Activated T-cell treated with anti-CD3 and anti-CD28 coated beads, Interleukin-2, amount 50 U/mL, for 24 hours (primary cell): ENCODE data around the gene TPSG1.
"Not testable (repeated sequence)": the region's sequence is repeated elsewhere in the genome, so short reads cannot be mapped to it uniquely, and the experiment has no call there.

Experiments
- DNase-seq: peaks from one replicate; pipeline ENCODE4 v3.0.0-alpha.2; 2020
- H3K27ac Mint-ChIP-seq: 2 replicates; pipeline ENCODE4 v1.8.0; 2020; ENCODE audit warnings: mild to moderate bottlenecking, mixed read lengths
- H3K27me3 Mint-ChIP-seq: 2 replicates; pipeline ENCODE4 v1.8.0; 2020; ENCODE audit warnings: mixed read lengths
- H3K36me3 Mint-ChIP-seq: 2 replicates; pipeline ENCODE4 v1.8.0; 2020; ENCODE audit warnings: low read depth, mixed read lengths
- H3K4me1 Mint-ChIP-seq: 2 replicates; pipeline ENCODE4 v1.8.0; 2020; ENCODE audit warnings: low read depth, mixed read lengths
- H3K4me3 Mint-ChIP-seq: 2 replicates; pipeline ENCODE4 v1.8.0; 2020; ENCODE audit warnings: mild to moderate bottlenecking, moderate library complexity, mixed read lengths
- H3K9me3 Mint-ChIP-seq: 2 replicates; pipeline ENCODE4 v1.8.0; 2020; ENCODE audit warnings: mixed read lengths

TPSG1 gene

DNA sequence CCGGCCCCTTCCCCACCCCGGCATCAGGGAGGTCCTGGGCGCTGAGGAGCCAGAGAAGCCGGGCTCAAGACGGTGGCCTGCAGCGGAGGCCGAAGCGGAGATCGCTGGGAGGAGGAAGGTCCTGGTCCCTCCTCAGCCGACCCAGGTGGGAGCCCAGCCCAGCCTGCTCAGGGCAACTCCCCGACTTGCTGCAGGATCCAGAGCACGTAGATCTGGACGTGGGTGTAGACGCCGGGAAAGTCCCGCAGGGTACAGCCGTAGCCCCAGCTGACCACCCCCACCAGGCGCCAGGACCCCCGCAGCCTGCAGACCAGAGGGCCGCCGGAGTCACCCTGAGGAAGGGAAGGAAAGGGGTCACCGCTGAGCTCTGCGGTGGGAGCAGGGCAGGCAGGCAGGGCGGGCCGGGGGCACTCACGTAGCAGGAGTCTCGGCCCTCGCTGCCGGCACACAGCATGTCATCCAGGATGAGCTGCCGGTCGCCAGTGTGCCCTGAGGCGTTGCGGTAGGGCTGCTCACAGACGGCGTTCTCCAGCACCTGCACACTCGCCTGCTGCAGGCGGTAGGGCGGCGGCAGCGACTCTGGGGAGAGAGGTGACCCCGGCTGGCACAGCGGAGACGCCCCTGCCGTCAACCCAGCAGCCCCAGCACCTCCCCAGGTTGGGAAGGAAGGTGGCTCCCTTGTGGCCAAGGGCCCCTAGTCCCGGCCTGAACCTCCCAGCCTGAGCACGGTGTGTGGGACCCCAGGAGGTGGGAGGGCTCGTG, 36.2 kb upstream of the TPSG1 start:
- H3K27me3 Mint-ChIP-seq: peaks cover 35% of the 10 kb centered on the region
- no peak for DNase-seq
- no peaks in the 10 kb centered on the region for H3K36me3 Mint-ChIP-seq
- peaks cover 5% of the 10 kb centered on the region for H3K4me1 Mint-ChIP-seq
- H3K9me3 Mint-ChIP-seq: peaks cover 4% of the 10 kb centered on the region
- no peak overlapping the region for H3K27ac Mint-ChIP-seq
- H3K4me3 Mint-ChIP-seq: no peak overlapping the region

DNA sequence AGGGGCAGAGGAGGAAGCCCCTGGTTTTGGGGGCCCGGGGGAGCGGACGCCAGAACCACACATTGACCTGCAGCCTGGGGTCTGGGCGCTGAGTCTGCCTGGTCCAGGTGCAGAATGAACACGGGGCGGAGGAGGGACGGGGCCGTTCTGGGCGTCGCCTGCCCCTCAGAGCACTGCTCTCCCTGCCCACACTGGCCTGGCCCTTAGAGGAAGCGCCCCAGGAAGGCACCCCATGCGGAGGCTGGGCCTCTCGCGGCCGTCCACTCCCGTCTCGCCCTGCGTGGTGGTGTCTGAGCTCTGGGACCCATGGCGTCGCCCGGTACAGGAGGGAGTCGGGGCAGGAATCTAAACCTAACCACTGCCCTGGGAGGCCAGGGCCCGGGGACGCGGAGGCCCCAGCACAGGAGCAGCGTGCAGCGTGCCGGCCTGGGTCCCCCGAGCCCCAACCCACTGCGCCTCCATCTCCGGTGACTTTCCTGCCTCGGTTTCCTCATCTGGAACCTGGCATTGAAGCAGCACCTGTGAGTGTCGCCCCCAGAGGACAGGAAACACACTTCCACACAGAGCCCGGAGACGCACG, 35.1 kb upstream of the TPSG1 start:
- no peak overlapping the region for H3K4me3 Mint-ChIP-seq
- no peaks in the 10 kb centered on the region for H3K36me3 Mint-ChIP-seq
- H3K4me1 Mint-ChIP-seq: peaks cover 5% of the 10 kb centered on the region
- H3K27ac Mint-ChIP-seq: no peak overlapping the region
- peaks cover 35% of the 10 kb centered on the region for H3K27me3 Mint-ChIP-seq
- peaks cover 4% of the 10 kb centered on the region for H3K9me3 Mint-ChIP-seq
- DNase-seq: no peak

GRCh38 chr16:1259760-1260068, 34.6 kb upstream of the TPSG1 start:
- Mint-ChIP-seq H3K36me3 (no peaks in the 10 kb centered on the region), H3K27ac (no peak overlapping the region), H3K9me3 (peaks cover 4% of the 10 kb centered on the region), H3K4me3 (no peak overlapping the region), H3K27me3 (peaks cover 35% of the 10 kb centered on the region), H3K4me1 (peaks cover 5% of the 10 kb centered on the region)
- DNase-seq: no peak

GRCh38 chr16:1258906-1259759, 34.1 kb upstream of the TPSG1 start:
- no peak overlapping the region for H3K27ac Mint-ChIP-seq
- peaks cover 35% of the 10 kb centered on the region for H3K27me3 Mint-ChIP-seq
- no peak overlapping the region for H3K4me3 Mint-ChIP-seq
- H3K9me3 Mint-ChIP-seq: peaks cover under 1% of the 10 kb centered on the region
- H3K4me1 Mint-ChIP-seq: peaks cover 5% of the 10 kb centered on the region
- no peaks in the 10 kb centered on the region for H3K36me3 Mint-ChIP-seq
- DNase-seq: no peak

DNA sequence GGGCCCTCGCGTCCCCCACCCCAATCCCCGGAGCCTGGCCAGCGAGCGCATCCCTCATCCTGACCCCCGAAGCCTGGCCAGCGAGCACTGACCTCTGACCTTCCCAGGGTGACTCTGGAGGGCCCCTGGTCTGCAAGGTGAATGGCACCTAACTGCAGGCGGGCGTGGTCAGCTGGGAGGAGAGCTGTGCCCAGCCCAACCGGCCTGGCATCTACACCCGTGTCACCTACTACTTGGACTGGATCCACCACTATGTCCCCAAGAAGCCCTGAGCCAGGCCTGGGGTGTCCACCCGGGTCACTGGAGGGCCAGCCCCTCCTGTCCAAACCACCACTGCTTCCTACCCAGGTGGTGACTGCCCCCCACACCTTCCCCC, 33.1 kb upstream of the TPSG1 start:
- Mint-ChIP-seq H3K9me3 (no peaks in the 10 kb centered on the region), H3K27me3 (peaks cover 35% of the 10 kb centered on the region), H3K27ac (no peak overlapping the region), H3K4me3 (no peak overlapping the region), H3K36me3 (no peaks in the 10 kb centered on the region), H3K4me1 (peaks cover 5% of the 10 kb centered on the region)
- no peak for DNase-seq

GRCh38 chr16:1257561-1258224, 32.6 kb upstream of the TPSG1 start:
- Mint-ChIP-seq H3K27ac (no peak overlapping the region), H3K4me1 (peaks cover 5% of the 10 kb centered on the region), H3K36me3 (no peaks in the 10 kb centered on the region)

DNA sequence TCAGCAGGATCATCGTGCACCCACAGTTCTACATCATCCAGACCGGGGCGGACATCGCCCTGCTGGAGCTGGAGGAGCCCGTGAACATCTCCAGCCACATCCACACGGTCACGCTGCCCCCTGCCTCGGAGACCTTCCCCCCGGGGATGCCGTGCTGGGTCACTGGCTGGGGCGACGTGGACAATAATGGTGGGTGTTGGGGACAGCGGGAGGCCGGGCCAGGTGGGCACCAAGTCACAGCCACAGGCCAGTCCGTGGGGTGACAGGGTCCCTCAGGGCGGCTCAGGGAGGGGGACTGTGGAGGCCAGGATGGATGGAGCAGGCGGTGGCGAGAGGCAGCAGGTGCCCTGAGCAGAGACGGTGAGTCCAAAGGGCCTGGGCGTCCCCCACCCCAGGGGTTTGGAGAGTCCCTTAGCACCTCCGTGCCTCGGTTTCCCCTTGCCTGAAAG, 31.8 kb upstream of the TPSG1 start:
- DNase-seq: no peak
- H3K4me1 Mint-ChIP-seq: peaks cover 5% of the 10 kb centered on the region
- no peaks in the 10 kb centered on the region for H3K9me3 Mint-ChIP-seq
- H3K36me3 Mint-ChIP-seq: no peaks in the 10 kb centered on the region
- peaks cover 29% of the 10 kb centered on the region for H3K27me3 Mint-ChIP-seq
- H3K4me3 Mint-ChIP-seq: no peak overlapping the region
- H3K27ac Mint-ChIP-seq: no peak overlapping the region

More at GRCh38 chr16:1257561-1258224, 32.6 kb upstream of the TPSG1 start:
- peaks cover 35% of the 10 kb centered on the region for H3K27me3 Mint-ChIP-seq
- no peak for DNase-seq
- no peaks in the 10 kb centered on the region for H3K9me3 Mint-ChIP-seq
- H3K4me3 Mint-ChIP-seq: no peak overlapping the region

GRCh38 chr16:1256296-1256873, 31.3 kb upstream of the TPSG1 start:
- not testable (repeated sequence) for H3K9me3 Mint-ChIP-seq, H3K4me1 Mint-ChIP-seq, DNase-seq, H3K36me3 Mint-ChIP-seq, H3K27ac Mint-ChIP-seq, H3K4me3 Mint-ChIP-seq
- peaks cover 25% of the 10 kb centered on the region for H3K27me3 Mint-ChIP-seq

DNA sequence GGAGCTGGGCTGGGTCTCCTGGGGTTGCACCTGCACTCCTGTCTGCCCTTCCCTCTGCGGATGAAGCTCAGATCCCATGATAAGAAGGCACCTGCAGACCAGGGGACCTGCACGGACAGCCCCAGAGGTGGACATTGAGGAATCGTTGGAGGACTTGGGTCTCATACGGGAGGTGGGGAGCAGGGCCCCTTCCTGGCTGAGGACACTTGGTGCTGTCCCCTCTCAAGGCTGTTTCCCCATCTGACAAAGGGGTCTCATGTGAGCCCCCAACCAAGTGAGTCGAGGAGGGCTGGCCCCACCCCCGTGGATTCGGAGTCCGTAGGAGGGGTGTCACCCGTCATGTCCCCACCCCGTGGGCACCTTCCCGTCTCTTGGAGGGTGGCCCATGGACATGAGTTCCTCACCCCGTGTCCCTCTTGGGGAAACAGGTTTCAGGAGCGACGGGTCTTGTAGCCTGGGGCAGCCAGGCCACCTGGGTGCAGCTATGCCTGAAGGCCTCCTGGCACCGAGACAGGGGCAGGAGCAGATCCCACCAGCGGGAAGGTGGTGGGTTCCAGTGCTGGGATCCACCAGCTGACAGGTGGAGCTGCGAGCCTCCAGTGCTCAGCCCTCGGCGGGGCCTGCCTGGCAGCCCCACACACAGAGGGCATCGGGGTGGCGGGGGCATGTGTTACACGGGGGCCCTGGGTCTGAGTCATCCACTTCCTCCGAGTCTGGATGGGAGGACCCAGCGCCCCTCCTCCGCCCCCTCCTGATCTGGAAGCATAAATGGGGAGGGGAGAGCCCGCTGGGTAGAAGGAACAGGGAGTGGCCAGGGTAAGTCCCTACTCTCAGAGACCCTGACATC, 30.4 kb upstream of the TPSG1 start, which contains the start of gene TPSD1:
Gene TPSD1 (plus strand): TSS at position 794 of the 847 bp plus-strand sequence. CDS start 212 bp downstream, outside the sequence.
- not testable (repeated sequence) for H3K36me3 Mint-ChIP-seq, H3K9me3 Mint-ChIP-seq, DNase-seq, H3K27ac Mint-ChIP-seq, H3K4me1 Mint-ChIP-seq, H3K4me3 Mint-ChIP-seq
- H3K27me3 Mint-ChIP-seq: peaks cover 18% of the 10 kb centered on the region

- not testable (repeated sequence) for H3K4me3 Mint-ChIP-seq, H3K9me3 Mint-ChIP-seq, H3K36me3 Mint-ChIP-seq, H3K4me1 Mint-ChIP-seq, DNase-seq, H3K27ac Mint-ChIP-seq
- H3K27me3 Mint-ChIP-seq: peaks cover 12% of the 10 kb centered on the region
These were observed 29.8 kb upstream of the TPSG1 start for GRCh38 chr16:1254821-1255220.

DNA sequence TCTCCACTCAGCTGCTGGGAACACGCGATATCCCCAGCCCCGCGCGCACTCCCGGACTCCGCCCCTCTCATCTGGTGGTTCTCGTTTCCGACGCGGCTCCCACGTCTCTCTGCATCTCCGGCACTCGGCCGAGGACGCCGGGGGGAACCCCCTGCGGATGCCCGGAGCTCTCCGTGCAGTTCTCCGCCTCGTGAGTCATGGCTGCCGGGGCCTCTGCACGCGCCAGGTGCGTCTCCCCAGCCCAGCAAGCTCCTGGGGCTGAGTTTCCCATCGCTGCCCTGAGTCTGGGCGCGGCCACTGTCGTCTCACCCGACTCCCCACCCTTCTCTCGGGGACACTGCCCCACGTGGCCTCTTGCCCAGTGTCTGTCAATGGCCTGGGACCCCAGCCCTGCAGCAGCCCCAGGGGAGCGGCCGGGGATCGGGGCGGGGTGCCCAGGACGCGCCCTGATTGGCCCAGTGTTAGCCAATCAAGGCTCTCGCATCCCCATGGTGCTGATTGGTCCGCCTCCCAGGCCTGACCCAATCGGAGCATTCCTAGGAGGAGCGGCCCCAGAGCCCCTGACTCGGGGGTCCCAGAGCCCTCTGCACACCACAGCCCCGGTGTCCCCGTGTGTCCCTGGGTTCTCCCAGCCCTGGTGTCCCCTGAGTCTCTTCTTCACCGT, 28.8 kb upstream of the TPSG1 start:
- not testable (repeated sequence) for H3K27me3 Mint-ChIP-seq, H3K4me3 Mint-ChIP-seq

GRCh38 chr16:1249031-1249755, 24.1 kb upstream of the TPSG1 start:
- not testable (repeated sequence) for H3K27ac Mint-ChIP-seq, DNase-seq, H3K9me3 Mint-ChIP-seq, H3K4me1 Mint-ChIP-seq, H3K36me3 Mint-ChIP-seq, H3K27me3 Mint-ChIP-seq, H3K4me3 Mint-ChIP-seq

More for the DNA sequence above, 28.8 kb upstream of the TPSG1 start:
- H3K36me3 Mint-ChIP-seq, DNase-seq, H3K4me1 Mint-ChIP-seq, H3K9me3 Mint-ChIP-seq, H3K27ac Mint-ChIP-seq: not testable (repeated sequence)
